Liver (tissue), 9 donors: ENCODE measurements around the gene SYK. TPM values are rescaled to one million over a fixed set of nuclear protein-coding genes. Genes with fewer than 3 reads are reported as not detected.

Experiments
- DNase-seq: peaks from one replicate; pipeline ENCODE4 v3.0.0-alpha.2; 2017; ENCODE audit warnings: low spot score
- H3K27ac ChIP-seq, 2 donors: one replicate each; pipeline ENCODE4 v1.7.0; 2013; ENCODE audit warnings: inconsistent platforms in 2 of 2, low read length in 2 of 2, control low read depth in 1 of 2, low read depth in 1 of 2, mild to moderate bottlenecking in 1 of 2
- H3K27me3 ChIP-seq, 4 donors: one replicate each; pipeline versions ENCODE4 v1.6.1 to v1.7.0; 2013; ENCODE audit warnings: low read length in 3 of 4, inconsistent platforms in 1 of 4, mild to moderate bottlenecking in 1 of 4, moderate library complexity in 1 of 4; ENCODE audit not compliant: control insufficient read depth in 4 of 4, insufficient read depth in 4 of 4
- H3K36me3 ChIP-seq, 4 donors: one replicate each; pipeline versions ENCODE4 v1.6.1 to v1.7.0; 2013; ENCODE audit warnings: low read length in 3 of 4, mild to moderate bottlenecking in 3 of 4, low read depth in 1 of 4, moderate library complexity in 1 of 4; ENCODE audit not compliant: control insufficient read depth in 4 of 4, insufficient read depth in 3 of 4
- H3K4me1 ChIP-seq, 4 donors: one replicate each; pipeline versions ENCODE4 v1.6.1 to v1.7.0; 2013; ENCODE audit warnings: low read length in 3 of 4, mild to moderate bottlenecking in 3 of 4, moderate library complexity in 1 of 4; ENCODE audit not compliant: control insufficient read depth in 4 of 4, insufficient read depth in 4 of 4
- H3K4me3 ChIP-seq, 3 donors: one replicate each; pipeline versions ENCODE4 v1.6.1 to v1.7.0; 2013; ENCODE audit warnings: low read length in 3 of 3, control low read depth in 1 of 3, low read depth in 1 of 3, mild to moderate bottlenecking in 1 of 3
- H3K9ac ChIP-seq, 2 donors: one replicate each; pipeline ENCODE4 v1.7.0; 2013; ENCODE audit warnings: low read length in 2 of 2, mild to moderate bottlenecking in 2 of 2, moderate library complexity in 2 of 2, control low read depth in 1 of 2, low read depth in 1 of 2
- H3K9me3 ChIP-seq, 4 donors: one replicate each; pipeline versions ENCODE4 v1.6.1 to v1.7.0; 2013; ENCODE audit warnings: low read length in 3 of 4; ENCODE audit not compliant: control insufficient read depth in 4 of 4
- CTCF ChIP-seq: fragments of 150-350 bp; IDR thresholded peaks from 2 replicates; pipeline ENCODE4 v1.5.1; 2017; ENCODE audit warnings: improper control_type of control experiment, low read depth, low read length; ENCODE audit not compliant: missing input control
- EGR1 ChIP-seq, 2 donors: IDR thresholded peaks; 2 replicates each; pipeline ENCODE4 v1.6.1; 2016 to 2018; ENCODE audit warnings: antibody characterized with exemption in 2 of 2, low read depth in 2 of 2
- FOXA1 ChIP-seq: IDR thresholded peaks from 2 replicates; pipeline ENCODE4 v1.6.1; 2016; ENCODE audit warnings: antibody characterized with exemption
- FOXA2 ChIP-seq: IDR thresholded peaks from 2 replicates; pipeline ENCODE4 v1.6.1; 2016; ENCODE audit warnings: antibody characterized with exemption
- GABPA ChIP-seq, 2 donors: IDR thresholded peaks in 1 of 2; conservative IDR thresholded peaks in 1 of 2; 2 replicates each; pipeline ENCODE4 v1.6.1; 2016; ENCODE audit warnings: antibody characterized with exemption in 2 of 2, mild to moderate bottlenecking in 1 of 2, moderate library complexity in 1 of 2
- HNF4A ChIP-seq, 2 donors: conservative IDR thresholded peaks; 2 replicates each; pipeline ENCODE4 v1.6.1; 2016; ENCODE audit warnings: antibody characterized with exemption in 2 of 2, mild to moderate bottlenecking in 2 of 2
- HNF4G ChIP-seq: IDR thresholded peaks from 2 replicates; pipeline ENCODE4 v1.6.1; 2016; ENCODE audit warnings: antibody characterized with exemption
- JUND ChIP-seq, 2 donors: IDR thresholded peaks; 2 replicates each; pipeline ENCODE4 v1.6.1; 2016; ENCODE audit warnings: antibody characterized with exemption in 2 of 2
- NR2F2 ChIP-seq: IDR thresholded peaks from 2 replicates; pipeline ENCODE4 v1.6.1; 2016; ENCODE audit warnings: antibody characterized with exemption
- RAD21 ChIP-seq, 2 donors: IDR thresholded peaks; 2 replicates each; pipeline ENCODE4 v1.6.1; 2016; ENCODE audit warnings: antibody characterized with exemption in 2 of 2, mild to moderate bottlenecking in 2 of 2
- RXRA ChIP-seq, 2 donors: IDR thresholded peaks; 2 replicates each; pipeline ENCODE4 v1.6.1; 2017 to 2018; ENCODE audit warnings: antibody characterized with exemption in 2 of 2, mild to moderate bottlenecking in 1 of 2
- SP1 ChIP-seq: IDR thresholded peaks from 2 replicates; pipeline ENCODE4 v1.6.1; 2018; ENCODE audit warnings: antibody characterized with exemption, mild to moderate bottlenecking
- TAF1 ChIP-seq: conservative IDR thresholded peaks from 2 replicates; pipeline ENCODE4 v1.6.1; 2016; ENCODE audit warnings: antibody characterized with exemption, mild to moderate bottlenecking
- YY1 ChIP-seq: IDR thresholded peaks from 2 replicates; pipeline ENCODE4 v1.6.1; 2016; ENCODE audit warnings: antibody characterized with exemption, mild to moderate bottlenecking
- ZBTB33 ChIP-seq: IDR thresholded peaks from 2 replicates; pipeline ENCODE4 v1.6.1; 2016; ENCODE audit warnings: antibody characterized with exemption
- WGBS: extraction: QIAGEN DNeasy Blood & Tissue Kit; methylation state at CpG from one replicate; pipeline ENCODE4 v1.1.7; 2013; 5-methylcytosine and 5-hydroxymethylcytosine counted together
- polyA plus RNA-seq, 2 donors: library from polyadenylated mRNA; stranded (reverse) in 1 of 2; unstranded in 1 of 2; fragments of 200-250 nt in 1 of 2; fragments of >200 nt in 1 of 2; fragmentation: Nextera tagmentation in 1 of 2; extraction: Ambion mirVana in 1 of 2; gene quantifications; one replicate each; pipeline versions ENCODE4 v1.2.1 to v1.2.3, GENCODE V29; 2013 to 2015
- total RNA-seq, 2 donors: library from RNA; depleted of rRNA; stranded (reverse); fragments of >200 nt; gene quantifications; one replicate each; pipeline ENCODE4 v1.2.3, GENCODE V29; 2014
- TF ChIP-seq, protein P1 (sequence below): IDR thresholded peaks from 2 replicates; pipeline ENCODE4 v1.6.1; 2016; ENCODE audit warnings: antibody characterized with exemption
- TF ChIP-seq, protein P2 (sequence below): IDR thresholded peaks from 2 replicates; pipeline ENCODE4 v1.6.1; 2016; ENCODE audit warnings: antibody characterized with exemption, mild to moderate bottlenecking
- TF ChIP-seq, protein P3 (sequence below): IDR thresholded peaks from 2 replicates; pipeline ENCODE4 v1.6.1; 2016; ENCODE audit warnings: antibody characterized with exemption
- donor health status: healthy.
- donor health status: healthy.
- donor health status: healthy.
- donor health status: healthy.
- donor health status: healthy.

Gene SYK
- total and polyA plus RNA-seq, 4 donors, result 2.0 to 15.4 (median 4.1) TPM

DNA sequence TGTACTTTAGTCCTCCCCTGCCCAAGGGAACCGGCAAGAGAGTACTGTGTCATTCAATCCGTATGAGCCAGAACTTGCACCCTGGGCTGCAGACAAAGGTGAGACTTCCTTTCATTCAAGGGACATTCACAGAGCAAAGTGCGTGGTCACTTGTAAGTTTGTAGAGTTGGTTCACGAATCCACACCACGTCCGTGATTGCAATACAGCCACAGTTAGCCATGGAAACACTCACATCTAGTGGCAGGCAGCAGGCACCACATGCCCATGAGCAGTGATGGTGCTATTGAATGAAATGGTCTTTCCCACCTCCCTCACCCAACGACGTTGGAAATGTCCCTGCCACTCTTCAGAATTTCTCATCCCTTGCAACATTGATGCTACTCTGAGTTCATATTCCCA is 72.6 kb downstream of the SYK start:
- H3K36me3 ChIP-seq, result peaks cover 0 to 6% (median 0%) of the 10 kb centered on the region in 4 donors
- TF ChIP-seq RXRA (IDR thresholded peaks at IDR 0.05), result no peak
- no peak for TF ChIP-seq NR2F2
- TF ChIP-seq, protein P1, sequence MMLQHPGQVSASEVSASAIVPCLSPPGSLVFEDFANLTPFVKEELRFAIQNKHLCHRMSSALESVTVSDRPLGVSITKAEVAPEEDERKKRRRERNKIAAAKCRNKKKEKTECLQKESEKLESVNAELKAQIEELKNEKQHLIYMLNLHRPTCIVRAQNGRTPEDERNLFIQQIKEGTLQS, result no peak
- TF ChIP-seq EGR1 (IDR thresholded peaks at IDR 0.05; ENCODE audit: low read depth in 2 of 2), result no peak
- TF ChIP-seq FOXA2, result no peak
- no peak for TF ChIP-seq TAF1
- no peak for TF ChIP-seq CTCF
- TF ChIP-seq HNF4G, result no peak
- TF ChIP-seq GABPA (IDR thresholded peaks at IDR 0.05 in 1 of 2, conservative IDR thresholded peaks at IDR 0.05 in 1 of 2), result no peak
- TF ChIP-seq ZBTB33, result no peak
- TF ChIP-seq SP1, result no peak
- TF ChIP-seq RAD21 (IDR thresholded peaks at IDR 0.05), result no peak
- TF ChIP-seq, protein P2, sequence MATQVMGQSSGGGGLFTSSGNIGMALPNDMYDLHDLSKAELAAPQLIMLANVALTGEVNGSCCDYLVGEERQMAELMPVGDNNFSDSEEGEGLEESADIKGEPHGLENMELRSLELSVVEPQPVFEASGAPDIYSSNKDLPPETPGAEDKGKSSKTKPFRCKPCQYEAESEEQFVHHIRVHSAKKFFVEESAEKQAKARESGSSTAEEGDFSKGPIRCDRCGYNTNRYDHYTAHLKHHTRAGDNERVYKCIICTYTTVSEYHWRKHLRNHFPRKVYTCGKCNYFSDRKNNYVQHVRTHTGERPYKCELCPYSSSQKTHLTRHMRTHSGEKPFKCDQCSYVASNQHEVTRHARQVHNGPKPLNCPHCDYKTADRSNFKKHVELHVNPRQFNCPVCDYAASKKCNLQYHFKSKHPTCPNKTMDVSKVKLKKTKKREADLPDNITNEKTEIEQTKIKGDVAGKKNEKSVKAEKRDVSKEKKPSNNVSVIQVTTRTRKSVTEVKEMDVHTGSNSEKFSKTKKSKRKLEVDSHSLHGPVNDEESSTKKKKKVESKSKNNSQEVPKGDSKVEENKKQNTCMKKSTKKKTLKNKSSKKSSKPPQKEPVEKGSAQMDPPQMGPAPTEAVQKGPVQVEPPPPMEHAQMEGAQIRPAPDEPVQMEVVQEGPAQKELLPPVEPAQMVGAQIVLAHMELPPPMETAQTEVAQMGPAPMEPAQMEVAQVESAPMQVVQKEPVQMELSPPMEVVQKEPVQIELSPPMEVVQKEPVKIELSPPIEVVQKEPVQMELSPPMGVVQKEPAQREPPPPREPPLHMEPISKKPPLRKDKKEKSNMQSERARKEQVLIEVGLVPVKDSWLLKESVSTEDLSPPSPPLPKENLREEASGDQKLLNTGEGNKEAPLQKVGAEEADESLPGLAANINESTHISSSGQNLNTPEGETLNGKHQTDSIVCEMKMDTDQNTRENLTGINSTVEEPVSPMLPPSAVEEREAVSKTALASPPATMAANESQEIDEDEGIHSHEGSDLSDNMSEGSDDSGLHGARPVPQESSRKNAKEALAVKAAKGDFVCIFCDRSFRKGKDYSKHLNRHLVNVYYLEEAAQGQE, result no peak
- TF ChIP-seq, protein P3, sequence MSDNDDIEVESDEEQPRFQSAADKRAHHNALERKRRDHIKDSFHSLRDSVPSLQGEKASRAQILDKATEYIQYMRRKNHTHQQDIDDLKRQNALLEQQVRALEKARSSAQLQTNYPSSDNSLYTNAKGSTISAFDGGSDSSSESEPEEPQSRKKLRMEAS, result no peak
- TF ChIP-seq JUND (IDR thresholded peaks at IDR 0.05), result no peak
- no peak for TF ChIP-seq FOXA1
- TF ChIP-seq YY1, result no peak
- TF ChIP-seq HNF4A (conservative IDR thresholded peaks at IDR 0.05), result no peak
- H3K27ac ChIP-seq, result no peak overlapping the region
- no peaks in the 10 kb centered on the region for H3K9me3 ChIP-seq
- no peak overlapping the region for H3K9ac ChIP-seq
- no peaks in the 10 kb centered on the region for H3K4me1 ChIP-seq
- H3K4me3 ChIP-seq, result no peak overlapping the region
- WGBS, result 75% methylated on average over 8 of the region's 8 CpGs
- H3K27me3 ChIP-seq, result peaks cover 0 to 4% (median 0%) of the 10 kb centered on the region in 4 donors
- DNase-seq, result no peak
